ENCODE measurements around the gene TSGA10IP. TPM values are rescaled to one million over a fixed set of nuclear protein-coding genes. Genes with fewer than 3 reads are reported as not detected.
A peak's percentile ranks its signal among the peaks of the same experiment; 100 is the strongest.

Gene TSGA10IP
- total RNA-seq, 2 experiments from 2014 or later = not detected

DNA sequence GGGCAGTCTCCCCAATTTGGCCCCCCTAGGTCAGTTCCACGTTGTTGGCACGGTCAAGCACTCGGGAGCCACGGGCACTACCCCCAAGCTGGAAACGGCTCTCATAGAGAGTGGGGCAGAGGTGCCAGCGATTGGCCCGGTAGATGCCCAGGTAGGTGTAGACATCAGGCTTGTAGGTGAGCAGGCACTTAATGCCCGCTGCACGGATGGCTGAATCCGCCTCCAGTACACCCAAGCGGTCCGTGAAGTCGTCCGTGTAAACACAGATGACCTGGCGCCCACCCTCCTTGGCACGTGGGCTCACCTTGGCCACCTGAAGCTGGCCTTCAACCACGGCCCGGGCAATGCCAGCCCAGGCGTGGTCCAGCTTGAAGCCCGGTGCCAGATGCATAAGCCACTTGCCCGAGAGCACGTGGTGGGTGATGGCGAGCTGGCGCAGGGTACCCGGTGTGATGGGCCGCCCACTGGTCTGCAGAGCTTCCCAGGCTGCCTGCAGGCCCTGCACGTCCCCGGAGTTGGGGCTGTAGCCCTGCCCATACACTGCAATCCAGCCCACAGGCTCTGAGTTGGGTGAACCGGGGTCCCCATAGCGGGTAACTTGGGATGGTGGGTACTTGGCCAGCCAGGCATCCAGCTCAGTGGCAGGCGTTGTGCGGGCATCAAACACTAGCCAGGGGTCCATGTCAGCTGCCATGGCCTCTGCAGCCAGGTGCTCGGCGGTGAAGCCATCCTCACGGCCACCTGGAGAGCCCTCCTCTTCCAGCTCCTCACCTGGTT is 27.7 kb upstream of the TSGA10IP start:
- H3K36me3 Mint-ChIP-seq (ENCODE audit: low read depth) = peaks cover 11% of the 10 kb centered on the region
- ATAC-seq (no peak), DNase-seq (no peak)
- no peaks in the 10 kb centered on the region for H3K9me3 Mint-ChIP-seq (ENCODE audit: low read depth)
- ChIA-PET POLR2A (interaction anchor here (0.6 to 1.0 kb wide), 3 partner anchors 18 to 85 kb away, joined by 3 to 5 read pairs (median 3); partner anchors contain the start of genes CCDC85B and FOSL1), CTCF (interaction anchor here (0.6 to 1.8 kb wide), 7 partner anchors 9 to 200 kb away, joined by 3 to 10 read pairs (median 5); partner anchors contain the start of genes CCDC85B, FIBP, FOSL1 and MUS81)
- H3K27me3 Mint-ChIP-seq = no peaks in the 10 kb centered on the region
- H3K4me3 Mint-ChIP-seq = peak overlapping the region; percentile 91
- H3K4me1 Mint-ChIP-seq = peaks cover 35% of the 10 kb centered on the region
- intact Hi-C loops (cut with DNase I, micrococcal nuclease) = loop anchor here (2.0 kb wide), 4 partner anchors 29 to 343 kb away; partner anchors contain the start of genes CFL1 (in 1 of the 2), FIBP (in 1 of the 2) and SART1 (in 1 of the 2)
- H3K27ac Mint-ChIP-seq = peak overlapping the region; percentile 86

DNA sequence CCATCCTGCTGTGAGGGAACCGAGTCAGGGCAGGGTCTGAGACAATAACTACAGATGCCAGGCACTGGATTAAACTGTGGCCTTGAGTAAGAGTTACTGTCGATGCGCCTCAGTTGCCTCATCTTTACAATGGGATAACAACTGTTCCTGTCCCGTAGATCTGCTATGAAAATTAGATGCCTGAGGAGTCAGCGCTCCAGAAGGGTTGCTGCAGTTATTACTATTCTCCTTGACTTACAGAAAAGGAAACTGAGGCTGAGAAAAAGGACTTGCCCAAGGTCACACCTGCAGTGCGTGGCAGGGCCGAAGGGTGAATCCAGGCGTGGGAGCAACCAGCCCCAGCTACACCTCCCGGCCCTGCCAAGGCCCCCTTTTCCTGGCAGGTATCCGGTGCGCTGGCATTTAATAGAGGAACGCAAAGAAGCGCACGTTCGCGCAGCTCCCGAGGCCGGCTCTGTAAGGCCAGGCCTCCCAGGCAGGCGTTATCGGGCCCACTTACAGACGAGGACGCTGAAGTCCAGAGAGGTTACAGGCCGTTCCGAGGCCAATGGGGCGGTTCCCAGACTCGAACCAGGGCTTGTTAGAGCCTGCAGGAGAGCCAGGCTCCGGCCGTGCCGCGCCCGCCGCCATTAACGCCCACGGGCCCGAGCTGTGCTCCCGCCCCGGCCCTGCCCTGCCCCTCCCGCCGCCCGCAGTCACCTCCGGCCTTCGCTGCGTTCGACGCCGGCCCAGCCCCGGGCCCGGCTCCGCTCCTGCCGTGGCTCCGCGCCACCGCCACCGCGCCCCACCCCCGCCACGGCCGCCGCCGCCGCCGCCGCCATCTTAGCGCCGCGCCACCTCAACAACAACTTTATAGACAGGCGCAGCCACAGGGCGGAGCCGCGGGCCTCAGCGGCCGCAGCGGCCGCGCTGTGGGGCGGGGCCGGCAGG is 26.8 kb upstream of the TSGA10IP start, which contains the start of gene C11orf68:
TSS of gene C11orf68 (minus strand) at position 852 of the 930 bp plus-strand sequence. CDS start at position 821, 31 bp downstream.
- peak within 1 kb of the TSS; percentile 88 for H3K27ac Mint-ChIP-seq
- peaks cover 35% of the 10 kb centered on the region for H3K4me1 Mint-ChIP-seq
- no peaks in the 10 kb centered on the region for H3K27me3 Mint-ChIP-seq
- ATAC-seq (peak; percentile 68), DNase-seq (no peak)
- peaks cover 14% of the 10 kb centered on the region for H3K36me3 Mint-ChIP-seq (ENCODE audit: low read depth)
- peak within 1 kb of the TSS; percentile 91 for H3K4me3 Mint-ChIP-seq
- H3K9me3 Mint-ChIP-seq (ENCODE audit: low read depth) = no peaks in the 10 kb centered on the region
- ChIA-PET CTCF (interaction anchor here (0.6 to 1.8 kb wide), 6 partner anchors 10 to 199 kb away, joined by 3 to 10 read pairs (median 5); partner anchors contain the start of genes CCDC85B, FIBP, FOSL1 and MUS81), POLR2A (interaction anchor here (0.9 to 1.0 kb wide), 2 partner anchors 18 to 28 kb away, joined by 3 to 5 read pairs; partner anchors contain the start of genes CCDC85B and FOSL1)
- intact Hi-C loops (cut with DNase I, micrococcal nuclease) = loop anchor here (1.0 to 2.0 kb wide), 22 partner anchors 10 to 394 kb away; partner anchors contain the start of genes CFL1 (in 2 of the 2), FIBP (in 2 of the 2), FOSL1 (in 2 of the 2) and SART1 (in 2 of the 2)

GRCh38 chr11:65919141-65919572 is 26.1 kb upstream of the TSGA10IP start, which contains the start of gene DRAP1:
Gene DRAP1 (plus strand): TSS chr11:65919426. CDS start chr11:65919502, 76 bp downstream.
- ChIA-PET CTCF (interaction anchor here (0.6 kb wide), 1 partner anchor 132 kb away, joined by 4 read pairs; no protein-coding TSS in a partner anchor), POLR2A (no interaction called here)
- Mint-ChIP-seq H3K4me1 (peaks cover 35% of the 10 kb centered on the region), H3K9me3 (ENCODE audit: low read depth) (no peaks in the 10 kb centered on the region), H3K36me3 (ENCODE audit: low read depth) (peaks cover 14% of the 10 kb centered on the region), H3K27ac (peak within 1 kb of the TSS; percentile 88), H3K27me3 (no peaks in the 10 kb centered on the region), H3K4me3 (peak within 1 kb of the TSS; percentile 91)
- DNase-seq = peak; percentile 100
- intact Hi-C loops (cut with DNase I, micrococcal nuclease) = loop anchor here (1.0 to 2.0 kb wide), 22 partner anchors 9 to 395 kb away; partner anchors contain the start of genes CFL1 (in 2 of the 2), FIBP (in 2 of the 2), FOSL1 (in 2 of the 2) and SART1 (in 2 of the 2)
- peak; percentile 94 for ATAC-seq

DNA sequence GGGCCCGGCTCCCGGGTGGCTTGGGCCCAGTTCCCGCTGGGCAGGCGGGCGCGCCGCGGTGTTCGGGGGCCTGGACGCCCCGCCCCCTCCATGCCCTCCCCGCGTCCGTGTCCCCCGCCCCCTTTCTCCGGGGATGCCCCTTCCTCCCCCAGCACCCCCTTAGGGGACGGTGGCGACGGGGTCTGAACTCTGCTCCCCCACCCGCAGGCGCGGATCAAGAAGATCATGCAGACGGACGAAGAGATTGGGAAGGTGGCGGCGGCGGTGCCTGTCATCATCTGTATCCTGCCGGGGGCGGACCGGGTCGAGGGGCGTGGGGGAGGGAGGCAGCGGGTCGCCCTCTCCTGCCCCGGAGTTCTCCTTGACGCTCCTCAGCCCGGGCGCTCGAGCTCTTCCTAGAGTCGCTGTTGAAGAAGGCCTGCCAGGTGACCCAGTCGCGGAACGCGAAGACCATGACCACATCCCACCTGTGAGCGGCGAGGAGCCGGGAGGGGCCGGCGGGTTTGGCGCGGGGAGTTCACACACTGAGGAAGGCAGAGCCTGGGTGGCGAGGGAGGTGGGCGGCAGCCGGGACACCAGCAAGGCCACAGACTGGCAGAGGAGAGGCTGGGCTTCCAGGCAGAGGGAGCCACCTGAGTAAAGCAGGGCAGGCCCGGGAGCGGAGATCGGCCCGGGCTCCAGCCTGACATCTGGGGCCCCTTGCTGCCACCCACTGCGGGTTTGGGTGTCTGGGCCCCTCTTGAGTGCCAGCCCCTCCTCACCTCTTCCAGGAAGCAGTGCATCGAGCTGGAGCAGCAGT is 25.5 kb upstream of the TSGA10IP start:
- CTCF ChIA-PET = interaction anchor here (0.6 to 0.9 kb wide), 2 partner anchors 70 to 131 kb away, joined by 4 read pairs; no protein-coding TSS in a partner anchor
- H3K9me3 Mint-ChIP-seq (ENCODE audit: low read depth) = no peaks in the 10 kb centered on the region
- POLR2A ChIA-PET = no interaction called here
- peaks cover 35% of the 10 kb centered on the region for H3K4me1 Mint-ChIP-seq
- peak overlapping the region; percentile 91 for H3K4me3 Mint-ChIP-seq
- peaks cover 15% of the 10 kb centered on the region for H3K36me3 Mint-ChIP-seq (ENCODE audit: low read depth)
- DNase-seq = peak; percentile 79
- peak overlapping the region; percentile 88 for H3K27ac Mint-ChIP-seq
- H3K27me3 Mint-ChIP-seq = no peaks in the 10 kb centered on the region
- intact Hi-C loops (cut with DNase I, micrococcal nuclease) = loop anchor here (1.0 to 2.0 kb wide), 22 partner anchors 9 to 395 kb away; partner anchors contain the start of genes CFL1 (in 2 of the 2), FIBP (in 2 of the 2), FOSL1 (in 2 of the 2) and SART1 (in 2 of the 2)
- peak; percentile 40 for ATAC-seq

DNA sequence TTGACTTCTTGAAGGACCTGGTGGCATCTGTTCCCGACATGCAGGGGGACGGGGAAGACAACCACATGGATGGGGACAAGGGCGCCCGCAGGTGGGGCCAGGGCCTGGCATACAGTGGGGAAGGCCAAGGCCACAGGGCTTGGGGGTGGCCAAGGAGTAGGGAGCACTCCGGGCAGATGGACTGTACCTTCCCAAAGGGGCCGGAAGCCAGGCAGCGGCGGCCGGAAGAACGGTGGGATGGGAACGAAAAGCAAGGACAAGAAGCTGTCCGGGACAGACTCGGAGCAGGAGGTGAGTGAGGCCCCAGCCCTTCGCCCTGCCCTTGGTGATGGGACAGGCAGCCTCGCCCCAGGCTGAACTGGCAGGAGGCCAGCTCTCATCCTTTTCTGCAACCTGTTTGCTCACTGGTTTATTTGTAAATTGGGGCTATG is 24.9 kb upstream of the TSGA10IP start:
- intact Hi-C loops (cut with DNase I, micrococcal nuclease) = no loop called here
- ATAC-seq (no peak), DNase-seq (no peak)
- Mint-ChIP-seq H3K4me3 (peak overlapping the region; percentile 91), H3K27me3 (no peaks in the 10 kb centered on the region), H3K9me3 (ENCODE audit: low read depth) (no peaks in the 10 kb centered on the region), H3K27ac (peak overlapping the region; percentile 88), H3K4me1 (peaks cover 30% of the 10 kb centered on the region), H3K36me3 (ENCODE audit: low read depth) (peaks cover 15% of the 10 kb centered on the region)
- ChIA-PET CTCF (interaction anchor here (0.9 kb wide), 1 partner anchor 69 kb away, joined by 4 read pairs; no protein-coding TSS in a partner anchor), POLR2A (no interaction called here)

DNA sequence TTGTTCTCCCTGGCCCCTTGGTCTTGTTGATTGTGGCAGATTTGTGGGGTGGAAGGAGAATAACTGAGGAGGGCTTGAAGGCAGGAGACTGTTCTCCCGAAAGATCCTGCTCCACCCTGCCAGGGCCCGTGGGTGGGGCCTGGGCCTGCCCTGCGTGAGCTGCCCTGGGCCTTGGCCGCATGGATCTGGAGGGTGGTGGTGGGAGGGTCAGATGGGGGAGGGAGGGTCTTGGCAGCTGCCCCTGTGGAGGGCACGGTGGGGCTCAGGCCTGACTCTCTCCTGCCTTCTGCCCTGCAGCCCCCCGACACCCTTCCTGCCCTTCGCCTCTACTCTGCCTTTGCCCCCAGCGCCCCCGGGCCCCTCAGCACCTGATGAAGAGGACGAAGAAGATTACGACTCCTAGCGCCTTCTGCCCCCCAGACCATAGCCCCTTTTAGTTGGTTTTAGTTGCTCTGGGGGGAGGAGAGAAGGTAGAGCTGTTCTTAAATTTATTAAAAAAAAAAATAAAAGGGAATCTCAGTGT is 24.2 kb upstream of the TSGA10IP start:
- intact Hi-C loops (cut with DNase I, micrococcal nuclease) = no loop called here
- POLR2A ChIA-PET = no interaction called here
- H3K27ac Mint-ChIP-seq = no peak overlapping the region
- H3K36me3 Mint-ChIP-seq (ENCODE audit: low read depth) = peaks cover 15% of the 10 kb centered on the region
- CTCF ChIA-PET = interaction anchor here (0.6 to 0.8 kb wide), 3 partner anchors 34 to 54 kb away, joined by 3 to 4 read pairs (median 3); no protein-coding TSS in a partner anchor
- DNase-seq (no peak), ATAC-seq (no peak)
- no peaks in the 10 kb centered on the region for H3K27me3 Mint-ChIP-seq
- H3K4me3 Mint-ChIP-seq = peak overlapping the region; percentile 91
- H3K4me1 Mint-ChIP-seq = peaks cover 28% of the 10 kb centered on the region
- H3K9me3 Mint-ChIP-seq (ENCODE audit: low read depth) = no peaks in the 10 kb centered on the region

DNA sequence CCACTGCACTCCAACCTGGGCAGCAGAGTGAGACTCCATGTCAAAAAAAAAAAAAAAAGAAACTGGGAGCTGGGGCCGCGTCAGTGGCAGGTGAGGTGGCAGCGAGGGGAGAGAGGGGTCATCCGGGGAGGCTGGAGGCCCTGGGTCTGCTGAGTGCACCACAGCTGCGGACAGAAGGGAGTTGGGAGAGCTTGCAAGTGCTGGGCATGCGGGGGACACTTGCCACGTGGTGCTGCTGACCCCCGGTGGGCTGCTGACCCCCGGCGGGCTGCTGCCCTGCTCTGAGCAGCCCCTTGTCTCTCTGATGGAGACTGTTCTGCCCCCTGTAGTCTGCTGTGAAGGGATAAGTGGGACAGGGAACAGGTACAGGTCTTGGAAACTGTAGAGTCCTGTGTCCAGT is 23.4 kb upstream of the TSGA10IP start:
- DNase-seq = no peak
- H3K9me3 Mint-ChIP-seq (ENCODE audit: low read depth) = no peaks in the 10 kb centered on the region
- peak overlapping the region; percentile 12 for H3K27ac Mint-ChIP-seq
- CTCF ChIA-PET = interaction anchor here (0.7 to 0.8 kb wide), 2 partner anchors 37 to 53 kb away, joined by 3 to 4 read pairs; no protein-coding TSS in a partner anchor
- no peak overlapping the region for H3K4me3 Mint-ChIP-seq
- POLR2A ChIA-PET = interaction anchor here (0.6 kb wide), 1 partner anchor 37 kb away, joined by 3 read pairs; no protein-coding TSS in a partner anchor
- intact Hi-C loops (cut with DNase I, micrococcal nuclease) = no loop called here
- peaks cover 20% of the 10 kb centered on the region for H3K4me1 Mint-ChIP-seq
- H3K27me3 Mint-ChIP-seq = no peaks in the 10 kb centered on the region
- peaks cover 15% of the 10 kb centered on the region for H3K36me3 Mint-ChIP-seq (ENCODE audit: low read depth)
- no peak for ATAC-seq

- peaks cover 15% of the 10 kb centered on the region for H3K36me3 Mint-ChIP-seq (ENCODE audit: low read depth)
- H3K27me3 Mint-ChIP-seq = no peaks in the 10 kb centered on the region
- H3K9me3 Mint-ChIP-seq (ENCODE audit: low read depth) = no peaks in the 10 kb centered on the region
- CTCF ChIA-PET = interaction anchor here (1.3 to 2.1 kb wide), 2 partner anchors 32 to 38 kb away, joined by 5 to 8 read pairs; partner anchors contain the start of gene CCDC85B
- ATAC-seq = no peak
- H3K4me3 Mint-ChIP-seq = no peak overlapping the region
- POLR2A ChIA-PET = interaction anchor here (0.6 kb wide), 1 partner anchor 44 kb away, joined by 5 read pairs; no protein-coding TSS in a partner anchor
- DNase-seq = no peak
- H3K4me1 Mint-ChIP-seq = peaks cover 20% of the 10 kb centered on the region
- intact Hi-C loops (cut with DNase I, micrococcal nuclease) = no loop called here
- peak overlapping the region; percentile 12 for H3K27ac Mint-ChIP-seq
Measured at GRCh38 chr11:65922565-65922964, 22.7 kb upstream of the TSGA10IP start.

DNA sequence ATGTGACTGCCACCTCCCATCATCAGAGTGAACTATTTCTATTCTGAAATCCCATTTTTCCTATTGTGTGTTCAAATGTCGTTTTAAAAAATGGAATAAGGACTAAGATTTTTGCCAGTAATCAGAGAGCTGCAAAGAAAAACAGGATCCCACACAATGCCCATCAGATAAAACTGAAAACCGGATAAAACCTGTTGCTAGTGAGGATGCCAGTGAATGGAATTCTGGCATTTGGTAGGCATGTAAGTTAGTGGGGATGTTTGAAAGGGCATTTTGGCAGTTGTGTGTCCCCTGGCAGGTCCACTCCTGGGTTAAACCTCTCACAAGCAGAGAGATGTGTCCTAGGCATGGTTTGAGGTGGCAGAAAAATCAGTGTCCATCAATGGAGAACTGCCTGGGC is 19.9 kb upstream of the TSGA10IP start:
- POLR2A ChIA-PET = interaction anchor here (0.6 kb wide), 1 partner anchor 35 kb away, joined by 3 read pairs; no protein-coding TSS in a partner anchor
- Mint-ChIP-seq H3K9me3 (ENCODE audit: low read depth) (no peaks in the 10 kb centered on the region), H3K4me1 (peaks cover 33% of the 10 kb centered on the region), H3K27ac (peak overlapping the region; percentile 47), H3K27me3 (no peaks in the 10 kb centered on the region), H3K4me3 (no peak overlapping the region), H3K36me3 (ENCODE audit: low read depth) (peaks cover 14% of the 10 kb centered on the region)
- CTCF ChIA-PET = interaction anchor here (0.6 to 1.4 kb wide), 4 partner anchors 26 to 548 kb away, joined by 3 to 5 read pairs (median 3); partner anchors contain the start of gene FIBP
- ATAC-seq (no peak), DNase-seq (no peak)
- intact Hi-C loops (cut with DNase I, micrococcal nuclease) = no loop called here

Data from activated CD4-positive, alpha-beta T cell treated with anti-CD3 and anti-CD28 coated beads for 36 hours (primary cell).